Dendritic cell treated with granulocyte-macrophage colony-stimulating factor and Interleukin-4, amounts not matched to agents 40 ng/mL and 50 ng/mL, for 4 days (primary cell): ENCODE data around the gene TRIM5.
A peak's percentile ranks its signal among the peaks of the same experiment; 100 is the strongest.
"Not testable (repeated sequence)": the region's sequence is repeated elsewhere in the genome, so short reads cannot be mapped to it uniquely, and the experiment has no call there.

Source experiments
- H3K27ac Mint-ChIP-seq: one replicate; pipeline ENCODE4 v1.8.0; 2022; ENCODE audit warnings: mild to moderate bottlenecking, mixed read lengths
- H3K27me3 Mint-ChIP-seq: one replicate; pipeline ENCODE4 v1.8.0; 2022; ENCODE audit warnings: mild to moderate bottlenecking, mixed read lengths
- H3K36me3 Mint-ChIP-seq: one replicate; pipeline ENCODE4 v1.8.0; 2022; ENCODE audit warnings: low read depth, mixed read lengths
- H3K4me1 Mint-ChIP-seq: one replicate; pipeline ENCODE4 v1.8.0; 2022; ENCODE audit warnings: low read depth, mixed read lengths
- H3K4me3 Mint-ChIP-seq: one replicate; pipeline ENCODE4 v1.8.0; 2022; ENCODE audit warnings: mild to moderate bottlenecking, moderate library complexity, mixed read lengths
- H3K9me3 Mint-ChIP-seq: one replicate; pipeline ENCODE4 v1.8.0; 2022; ENCODE audit warnings: mixed read lengths
- intact Hi-C: fragments of 100-400 bp; cut with micrococcal nuclease; formaldehyde crosslinking; loops from one replicate; pipeline ENCODE4 v1.15.0; 2022

The TRIM5 gene

DNA sequence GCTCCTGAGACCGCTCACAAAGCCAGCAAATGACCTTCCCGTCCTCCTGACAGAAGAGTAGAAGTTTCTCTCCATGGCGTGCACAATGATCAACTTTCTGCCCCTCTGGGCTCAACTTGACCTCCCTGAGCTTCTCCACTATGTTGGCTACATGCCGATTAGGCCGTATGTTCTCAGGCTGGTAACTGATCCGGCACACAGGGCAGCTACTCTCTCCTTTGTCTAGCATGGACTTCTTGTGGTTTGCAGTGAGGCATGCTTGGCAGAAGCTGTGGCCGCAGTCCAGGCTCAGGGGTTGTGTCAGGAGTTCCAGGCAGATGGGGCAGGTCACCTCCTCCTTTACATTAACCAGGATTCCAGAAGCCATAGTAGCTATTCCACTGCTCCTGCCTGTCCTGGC is 5.1 kb downstream of the TRIM5 start:
- intact Hi-C loops = loop anchor here (5.0 to 10.0 kb wide), 2 partner anchors 132 to 555 kb away; partner anchors contain the start of genes CNGA4 and FHIP1B
- H3K36me3 Mint-ChIP-seq = peaks cover 54% of the 10 kb centered on the region
- no peaks in the 10 kb centered on the region for H3K9me3 Mint-ChIP-seq
- H3K4me1 Mint-ChIP-seq = peaks cover 40% of the 10 kb centered on the region
- peak overlapping the region; percentile 57 for H3K27ac Mint-ChIP-seq
- H3K27me3 Mint-ChIP-seq = no peaks in the 10 kb centered on the region
- no peak overlapping the region for H3K4me3 Mint-ChIP-seq

- Mint-ChIP-seq H3K4me3 (no peak overlapping the region), H3K9me3 (no peaks in the 10 kb centered on the region), H3K36me3 (peaks cover 59% of the 10 kb centered on the region), H3K27me3 (no peaks in the 10 kb centered on the region), H3K27ac (peak overlapping the region; percentile 5), H3K4me1 (peaks cover 19% of the 10 kb centered on the region)
- intact Hi-C loops = no loop called here
These were observed 10.5 kb downstream of the TRIM5 start for GRCh38 chr11:5674391-5674790.

DNA sequence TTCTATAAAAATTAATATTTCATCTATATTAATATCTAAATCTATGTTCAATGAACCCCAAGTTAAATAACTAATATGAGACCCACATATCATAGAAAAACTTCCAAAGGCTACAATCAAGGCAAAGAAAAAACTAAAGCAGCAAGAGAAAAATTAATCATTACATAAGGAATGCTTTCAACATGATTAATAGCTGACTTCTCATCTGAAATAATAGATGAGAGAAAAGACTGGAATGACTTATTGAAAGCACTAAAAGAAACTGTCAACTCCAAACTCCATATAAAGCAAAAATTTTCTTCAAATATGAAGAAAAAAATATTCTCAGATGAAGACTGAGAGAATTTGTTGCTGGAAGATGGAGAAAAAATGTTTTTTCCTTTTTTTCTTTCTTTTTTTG is 13.0 kb downstream of the TRIM5 start:
- Mint-ChIP-seq H3K27me3 (no peaks in the 10 kb centered on the region), H3K9me3 (no peaks in the 10 kb centered on the region), H3K36me3 (peaks cover 63% of the 10 kb centered on the region), H3K27ac (no peak overlapping the region), H3K4me3 (no peak overlapping the region), H3K4me1 (peaks cover 5% of the 10 kb centered on the region)
- intact Hi-C loops = no loop called here

- peaks cover 73% of the 10 kb centered on the region for H3K36me3 Mint-ChIP-seq
- intact Hi-C loops = no loop called here
- no peaks in the 10 kb centered on the region for H3K9me3 Mint-ChIP-seq
These were observed 18.5 kb downstream of the TRIM5 start for GRCh38 chr11:5666402-5666793.

GRCh38 chr11:5665746-5666401 is 19.0 kb downstream of the TRIM5 start:
- H3K27ac Mint-ChIP-seq = no peak overlapping the region
- H3K36me3 Mint-ChIP-seq = peaks cover 68% of the 10 kb centered on the region
- H3K4me1 Mint-ChIP-seq = no peaks in the 10 kb centered on the region
- intact Hi-C loops = no loop called here
- H3K9me3 Mint-ChIP-seq = no peaks in the 10 kb centered on the region
- H3K4me3 Mint-ChIP-seq = no peak overlapping the region
- H3K27me3 Mint-ChIP-seq = no peaks in the 10 kb centered on the region

More at GRCh38 chr11:5666402-5666793, 18.5 kb downstream of the TRIM5 start:
- no peaks in the 10 kb centered on the region for H3K27me3 Mint-ChIP-seq
- no peak overlapping the region for H3K4me3 Mint-ChIP-seq
- no peaks in the 10 kb centered on the region for H3K4me1 Mint-ChIP-seq
- no peak overlapping the region for H3K27ac Mint-ChIP-seq

DNA sequence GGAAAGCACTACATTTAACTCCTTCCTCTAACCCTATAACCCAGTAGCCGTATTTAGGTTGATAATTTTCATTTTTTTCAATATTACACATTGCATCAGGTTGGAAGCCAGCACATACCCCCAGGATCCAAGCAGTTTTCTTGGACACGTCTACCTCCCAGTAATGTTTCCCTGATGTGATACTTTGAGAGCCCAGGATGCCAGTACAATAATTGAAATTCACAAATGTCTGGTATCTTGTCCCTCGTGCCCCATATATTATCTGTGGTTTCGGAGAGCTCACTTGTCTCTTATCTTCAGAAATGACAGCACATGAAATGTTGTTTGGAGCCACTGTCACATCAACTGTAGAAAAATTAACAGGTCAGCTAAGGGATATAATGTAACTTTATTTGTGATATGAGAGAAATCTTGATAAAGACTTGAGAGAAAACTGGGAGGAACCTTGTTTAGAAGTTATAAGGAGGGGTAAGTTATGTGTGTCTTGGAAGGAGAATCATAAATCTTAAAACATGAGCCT is 19.8 kb downstream of the TRIM5 start:
- Mint-ChIP-seq H3K27me3 (no peaks in the 10 kb centered on the region), H3K4me3 (no peak overlapping the region), H3K9me3 (no peaks in the 10 kb centered on the region), H3K36me3 (peaks cover 61% of the 10 kb centered on the region), H3K27ac (no peak overlapping the region), H3K4me1 (no peaks in the 10 kb centered on the region)
- intact Hi-C loops = no loop called here

DNA sequence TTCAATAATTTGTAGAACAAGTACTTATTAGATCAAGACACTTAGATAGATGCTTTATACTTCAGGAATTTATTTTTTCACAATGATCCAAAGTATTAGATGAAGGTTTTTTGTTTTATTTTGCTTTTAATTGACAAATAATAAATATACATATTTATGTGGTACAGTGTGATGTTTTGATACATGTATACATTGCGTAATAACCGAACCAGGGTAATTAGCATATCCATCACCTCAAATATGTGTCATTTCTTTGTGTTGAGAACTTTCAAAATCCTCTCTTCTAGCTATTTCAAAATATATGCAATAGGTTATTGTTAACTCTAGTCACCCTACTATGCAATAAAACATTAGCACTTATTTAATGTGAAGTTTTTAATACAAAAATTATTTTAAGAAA is 21.4 kb downstream of the TRIM5 start:
- intact Hi-C loops = no loop called here
- Mint-ChIP-seq H3K27me3 (no peaks in the 10 kb centered on the region), H3K36me3 (peaks cover 45% of the 10 kb centered on the region), H3K4me1 (no peaks in the 10 kb centered on the region), H3K4me3 (no peak overlapping the region), H3K9me3 (no peaks in the 10 kb centered on the region), H3K27ac (no peak overlapping the region)

DNA sequence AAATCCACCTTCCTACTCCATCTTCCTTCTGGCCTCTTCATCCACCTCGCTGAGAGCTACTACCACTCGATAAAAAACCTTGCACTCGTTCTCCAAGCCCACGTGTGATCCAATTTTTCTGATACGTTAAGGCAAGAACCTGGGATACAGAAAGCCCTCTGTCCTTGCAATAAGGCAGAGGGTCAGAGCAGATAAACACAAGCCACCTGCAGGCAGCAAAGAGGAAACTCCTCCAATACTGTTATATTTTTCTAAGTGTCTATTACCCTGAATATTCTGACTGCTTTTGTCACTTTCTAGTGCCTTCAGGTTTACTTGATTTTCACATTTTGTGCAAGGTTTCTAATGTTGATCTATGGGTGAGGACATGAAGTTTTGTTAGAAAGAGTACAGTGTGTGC is 26.6 kb downstream of the TRIM5 start:
- Mint-ChIP-seq H3K27ac (no peak overlapping the region), H3K9me3 (peaks cover 2% of the 10 kb centered on the region), H3K36me3 (peaks cover 9% of the 10 kb centered on the region), H3K27me3 (no peaks in the 10 kb centered on the region), H3K4me1 (no peaks in the 10 kb centered on the region), H3K4me3 (no peak overlapping the region)
- intact Hi-C loops = no loop called here

DNA sequence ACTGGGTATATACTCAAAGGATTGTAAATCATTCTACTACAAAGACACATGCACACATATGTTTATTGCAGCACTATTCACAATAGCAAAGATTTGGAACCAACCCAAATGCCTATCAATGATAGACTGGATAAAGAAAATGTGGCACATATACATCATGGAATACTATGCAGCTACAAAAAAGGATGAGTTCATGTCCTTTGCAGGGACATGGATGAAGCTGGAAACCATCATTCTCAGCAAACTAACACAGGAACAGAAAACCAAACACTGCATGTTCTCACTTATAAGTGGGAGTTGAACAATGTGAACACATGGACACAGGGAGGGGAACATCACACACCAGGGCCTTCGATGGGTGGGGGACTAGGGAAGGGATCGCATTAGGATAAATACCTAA is 27.9 kb downstream of the TRIM5 start:
- H3K27me3 Mint-ChIP-seq, H3K4me1 Mint-ChIP-seq, H3K9me3 Mint-ChIP-seq, H3K36me3 Mint-ChIP-seq, H3K27ac Mint-ChIP-seq, H3K4me3 Mint-ChIP-seq, intact Hi-C loops: not testable (repeated sequence)

GRCh38 chr11:5655474-5655873 is 29.4 kb downstream of the TRIM5 start:
- no peak overlapping the region for H3K4me3 Mint-ChIP-seq
- H3K9me3 Mint-ChIP-seq = peaks cover 9% of the 10 kb centered on the region
- no peaks in the 10 kb centered on the region for H3K4me1 Mint-ChIP-seq
- H3K27ac Mint-ChIP-seq = no peak overlapping the region
- peaks cover 9% of the 10 kb centered on the region for H3K36me3 Mint-ChIP-seq
- intact Hi-C loops = no loop called here
- no peaks in the 10 kb centered on the region for H3K27me3 Mint-ChIP-seq

- Mint-ChIP-seq H3K4me3 (no peak overlapping the region), H3K36me3 (peaks cover 30% of the 10 kb centered on the region), H3K27ac (no peak overlapping the region), H3K9me3 (no peaks in the 10 kb centered on the region), H3K27me3 (no peaks in the 10 kb centered on the region), H3K4me1 (no peaks in the 10 kb centered on the region)
- intact Hi-C loops = no loop called here
These were observed 38.7 kb downstream of the TRIM5 start for GRCh38 chr11:5646139-5646538.

GRCh38 chr11:5643585-5643984 is 41.3 kb downstream of the TRIM5 start:
- no peak overlapping the region for H3K27ac Mint-ChIP-seq
- H3K4me3 Mint-ChIP-seq = no peak overlapping the region
- intact Hi-C loops = no loop called here
- no peaks in the 10 kb centered on the region for H3K9me3 Mint-ChIP-seq
- no peaks in the 10 kb centered on the region for H3K27me3 Mint-ChIP-seq
- H3K36me3 Mint-ChIP-seq = peaks cover 52% of the 10 kb centered on the region
- H3K4me1 Mint-ChIP-seq = no peaks in the 10 kb centered on the region

DNA sequence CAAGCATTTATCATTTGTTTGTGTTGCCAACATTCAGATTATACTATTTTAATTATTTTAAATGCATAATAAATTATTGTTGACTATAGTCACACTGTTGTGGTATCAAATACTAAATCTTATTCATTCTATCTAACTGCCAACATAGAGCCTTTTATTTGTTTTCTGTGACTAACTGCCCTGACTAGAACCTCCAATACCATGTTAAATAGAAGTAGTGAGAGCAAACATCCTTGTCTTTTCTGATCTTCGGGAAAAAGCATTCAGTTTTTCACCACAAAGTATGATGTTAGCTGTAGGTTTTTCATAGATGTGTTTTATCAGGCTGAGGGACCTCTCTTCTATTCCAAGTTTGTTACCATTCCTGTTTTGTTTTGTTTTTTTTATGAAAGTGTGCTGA is 44.9 kb downstream of the TRIM5 start:
- H3K4me3 Mint-ChIP-seq = no peak overlapping the region
- H3K4me1 Mint-ChIP-seq = no peaks in the 10 kb centered on the region
- intact Hi-C loops = no loop called here
- H3K27me3 Mint-ChIP-seq = no peaks in the 10 kb centered on the region
- H3K27ac Mint-ChIP-seq = no peak overlapping the region
- H3K36me3 Mint-ChIP-seq = peaks cover 88% of the 10 kb centered on the region
- H3K9me3 Mint-ChIP-seq = no peaks in the 10 kb centered on the region

DNA sequence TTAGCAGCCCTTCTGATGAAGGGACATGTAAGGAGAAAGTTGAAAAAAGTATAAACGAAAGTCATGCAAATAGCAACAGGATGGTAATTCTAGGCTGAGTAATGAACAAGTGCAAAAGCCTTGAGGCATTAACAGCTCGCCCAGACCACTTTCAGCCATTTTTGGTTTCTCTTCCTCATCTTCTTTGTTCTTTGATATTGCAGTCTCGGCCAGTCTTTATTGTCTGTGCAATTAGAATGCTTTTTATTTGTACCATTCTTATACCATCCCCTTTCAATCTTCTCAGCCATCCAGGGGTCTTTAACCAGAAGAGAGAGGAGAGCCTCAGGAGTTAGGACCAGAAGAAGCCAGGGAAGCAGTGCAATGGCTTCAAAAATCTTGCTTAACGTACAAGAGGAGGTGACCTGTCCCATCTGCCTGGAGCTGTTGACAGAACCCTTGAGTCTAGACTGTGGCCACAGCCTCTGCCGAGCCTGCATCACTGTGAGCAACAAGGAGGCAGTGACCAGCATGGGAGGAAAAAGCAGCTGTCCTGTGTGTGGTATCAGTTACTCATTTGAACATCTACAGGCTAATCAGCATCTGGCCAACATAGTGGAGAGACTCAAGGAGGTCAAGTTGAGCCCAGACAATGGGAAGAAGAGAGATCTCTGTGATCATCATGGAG is 52.8 kb downstream of the TRIM5 start:
- peak overlapping the region; percentile 74 for H3K27ac Mint-ChIP-seq
- no peaks in the 10 kb centered on the region for H3K27me3 Mint-ChIP-seq
- H3K4me3 Mint-ChIP-seq = no peak overlapping the region
- peaks cover 58% of the 10 kb centered on the region for H3K36me3 Mint-ChIP-seq
- H3K9me3 Mint-ChIP-seq = no peaks in the 10 kb centered on the region
- H3K4me1 Mint-ChIP-seq = peaks cover 33% of the 10 kb centered on the region
- intact Hi-C loops = no loop called here
